ENCODE data around the gene ACTR3C. TPM values are rescaled to one million over a fixed set of nuclear protein-coding genes. Genes with fewer than 3 reads are reported as not detected.
"Not testable (repeated sequence)": the region's sequence is repeated elsewhere in the genome, so short reads cannot be mapped to it uniquely, and the experiment has no call there.

ACTR3C gene
- total RNA-seq, 1 donor from 2014 or later, result 5.3 TPM

DNA sequence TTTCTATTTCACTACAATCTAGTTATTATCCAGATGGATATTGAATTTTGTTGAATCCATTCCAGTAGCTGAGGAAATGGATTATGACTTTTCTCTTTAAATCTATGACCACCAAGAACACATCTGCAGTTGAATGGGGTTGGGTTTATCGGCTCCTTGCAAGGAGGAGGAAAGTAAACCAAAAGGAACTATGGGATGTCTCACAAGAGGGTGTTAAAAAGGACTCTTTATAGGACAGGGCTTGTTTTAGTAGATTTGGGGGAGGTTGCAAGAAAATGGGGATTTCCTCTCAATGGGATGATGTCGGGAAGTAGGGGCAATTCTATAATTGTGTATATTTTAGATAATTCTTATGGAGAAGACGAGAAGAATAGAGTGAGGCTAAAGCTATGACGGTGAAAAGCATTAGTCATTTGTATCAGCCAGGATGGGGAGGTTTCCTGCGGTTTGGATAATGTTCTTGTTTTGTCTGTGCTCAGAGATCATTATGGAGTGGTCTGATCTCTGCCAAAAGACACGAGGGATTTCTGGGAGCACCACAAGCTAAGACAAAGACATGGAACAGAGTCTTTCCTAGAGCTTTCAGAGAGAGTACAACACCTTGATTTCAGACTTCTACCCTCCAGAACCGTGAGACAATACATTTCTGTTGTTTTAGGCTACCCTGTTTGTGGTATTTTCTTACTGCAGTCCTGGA lies 5.4 kb downstream of the ACTR3C start:
- FAIRE-seq (no peak), DNase-seq (ENCODE audit: low spot score in 2 of 2) (no peak)

DNA sequence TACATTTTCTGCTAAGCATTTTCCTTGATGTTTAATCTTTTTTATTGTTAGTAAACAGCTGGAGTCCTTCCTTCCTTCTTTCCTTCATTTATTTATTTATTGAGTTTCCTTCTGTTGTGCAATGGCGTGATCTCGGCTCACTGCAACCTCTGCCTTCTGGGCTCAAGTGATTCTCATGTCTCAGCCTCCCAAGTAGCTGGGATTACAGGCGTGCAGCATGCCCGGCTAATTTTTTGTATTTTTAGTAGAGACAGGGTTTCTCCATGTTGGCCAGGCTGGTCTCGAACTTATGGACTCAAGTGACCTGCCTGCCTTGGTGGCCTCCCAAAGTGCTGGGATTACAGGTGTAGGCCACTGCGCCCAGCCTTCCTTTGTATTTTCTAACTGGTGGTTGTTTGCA lies 6.4 kb downstream of the ACTR3C start:
- FAIRE-seq; DNase-seq (ENCODE audit: low spot score in 2 of 2): not testable (repeated sequence)

DNA sequence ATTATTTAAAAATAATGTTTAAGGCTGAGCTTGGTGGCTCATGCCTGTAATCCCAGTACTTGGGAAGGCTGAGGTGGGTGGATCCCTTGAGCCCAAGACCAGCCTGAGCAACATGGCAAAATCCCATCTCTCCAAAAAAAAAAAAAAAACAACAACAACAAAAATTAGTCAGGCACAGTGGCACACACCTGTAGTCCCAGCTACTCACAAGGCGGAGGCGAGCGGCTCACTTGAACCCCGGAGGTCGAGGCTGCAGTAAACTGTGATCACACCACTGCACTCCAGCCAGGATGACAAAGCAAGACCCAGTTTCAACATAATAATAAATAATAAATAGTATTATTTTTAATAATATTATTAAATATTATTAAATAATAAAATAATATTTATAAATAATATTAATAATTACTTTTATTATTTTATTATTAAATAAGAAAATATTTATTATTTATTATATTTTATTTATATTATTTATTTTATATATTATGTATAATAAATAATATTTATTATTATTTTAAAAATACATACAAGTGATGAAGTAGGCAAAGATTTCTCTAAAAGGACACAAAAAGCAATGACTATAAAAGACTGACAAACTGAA lies 8.6 kb downstream of the ACTR3C start:
- DNase-seq (ENCODE audit: low spot score in 2 of 2), result no peak
- peak; percentile 72 for FAIRE-seq

DNA sequence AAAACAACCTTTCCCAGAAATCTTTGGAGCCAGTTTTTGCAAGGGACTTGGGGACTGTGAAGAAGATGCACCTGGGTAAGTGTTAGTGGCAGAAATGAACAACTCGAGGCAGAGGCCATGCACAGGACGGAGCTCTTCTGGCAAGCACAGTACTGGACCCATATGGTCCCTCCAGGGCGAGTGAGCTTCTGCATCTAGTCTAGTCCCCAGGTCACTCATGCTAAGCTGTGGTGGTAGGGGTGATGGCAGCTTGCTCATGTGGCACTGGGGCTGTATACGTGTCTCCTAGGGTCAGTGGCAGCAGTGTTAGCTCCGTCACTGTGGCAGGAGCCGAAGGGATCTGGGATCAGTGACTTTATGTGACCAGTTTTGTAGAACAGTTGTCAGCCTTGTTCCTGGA lies 9.5 kb downstream of the ACTR3C start:
- FAIRE-seq, result no peak
- no peak for DNase-seq (ENCODE audit: low spot score in 2 of 2)

DNA sequence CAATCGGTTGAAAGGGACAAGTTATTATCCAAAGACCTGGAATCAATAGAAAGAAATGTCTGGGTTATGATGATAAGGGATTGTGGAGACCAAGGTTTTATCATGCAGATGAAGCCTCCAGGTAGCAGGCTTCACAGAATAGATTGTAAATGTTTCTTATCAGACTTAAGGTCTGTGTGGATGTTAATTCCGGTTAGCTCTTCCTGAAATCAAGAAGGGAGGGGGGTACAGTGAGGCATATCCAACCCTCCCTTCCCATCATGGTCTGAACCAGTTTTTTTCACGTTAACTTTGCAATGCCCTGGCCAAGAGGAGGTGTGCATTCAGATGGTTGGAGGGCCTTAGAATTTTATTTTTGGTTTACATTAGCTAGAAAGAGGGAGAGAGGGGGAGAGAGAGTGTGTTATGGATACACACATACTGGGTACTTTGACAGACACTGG lies 10.0 kb downstream of the ACTR3C start:
- DNase-seq (ENCODE audit: low spot score in 2 of 2) (no peak), FAIRE-seq (no peak)

DNA sequence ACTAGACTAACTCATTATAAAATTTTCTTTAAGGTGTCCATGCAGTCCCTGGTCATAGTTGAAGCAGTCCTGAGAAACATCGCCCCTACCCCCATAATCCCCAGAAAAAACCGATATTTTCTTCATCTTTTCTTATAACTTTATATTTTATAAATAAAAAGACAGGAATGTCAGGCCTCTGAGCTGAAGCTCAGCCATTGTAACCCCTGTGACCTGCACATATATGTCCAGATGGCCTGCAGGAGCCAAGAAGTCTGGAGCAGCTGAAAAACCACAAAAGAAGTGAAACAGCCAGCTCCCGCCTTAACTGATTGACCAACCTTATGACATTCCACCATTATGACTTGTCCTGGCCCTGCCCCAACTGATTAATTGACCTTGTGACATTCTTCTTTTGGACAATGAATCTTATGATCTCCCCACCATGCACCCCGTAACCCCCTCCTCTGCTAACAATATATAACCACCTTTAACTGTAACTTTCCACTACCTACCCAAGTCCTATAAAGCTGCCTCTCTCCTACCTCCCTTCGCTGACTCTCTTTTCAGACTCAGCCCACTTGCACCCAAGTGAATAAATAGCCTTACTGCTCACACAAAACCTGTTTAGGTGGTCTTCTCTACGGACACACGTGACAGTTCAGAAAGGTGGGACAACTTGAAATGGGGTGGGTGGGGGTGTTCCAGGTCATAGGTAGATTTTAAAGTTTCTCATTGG lies 10.5 kb downstream of the ACTR3C start:
- FAIRE-seq; DNase-seq (ENCODE audit: low spot score in 2 of 2): not testable (repeated sequence)

DNA sequence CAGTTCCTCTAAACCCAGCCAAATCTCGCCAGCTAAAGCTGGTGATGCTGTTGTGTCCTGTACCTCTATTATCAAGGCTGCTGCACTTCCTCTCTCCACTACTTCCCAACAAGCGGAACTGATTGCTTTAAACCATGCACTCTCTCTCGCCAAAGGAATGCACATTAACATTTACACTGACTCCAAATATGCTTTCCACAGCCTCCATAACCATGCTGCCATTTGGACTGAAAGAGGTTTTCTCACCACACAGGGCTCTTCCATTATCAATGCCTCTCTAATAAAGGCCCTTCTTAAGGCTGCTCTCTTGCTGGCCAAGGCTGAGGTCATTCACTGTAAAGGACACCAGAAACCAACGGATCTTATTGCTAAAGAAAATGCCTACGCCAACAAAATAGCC lies 11.6 kb downstream of the ACTR3C start:
- no peak for DNase-seq (ENCODE audit: low spot score in 2 of 2)
- no peak for FAIRE-seq

DNA sequence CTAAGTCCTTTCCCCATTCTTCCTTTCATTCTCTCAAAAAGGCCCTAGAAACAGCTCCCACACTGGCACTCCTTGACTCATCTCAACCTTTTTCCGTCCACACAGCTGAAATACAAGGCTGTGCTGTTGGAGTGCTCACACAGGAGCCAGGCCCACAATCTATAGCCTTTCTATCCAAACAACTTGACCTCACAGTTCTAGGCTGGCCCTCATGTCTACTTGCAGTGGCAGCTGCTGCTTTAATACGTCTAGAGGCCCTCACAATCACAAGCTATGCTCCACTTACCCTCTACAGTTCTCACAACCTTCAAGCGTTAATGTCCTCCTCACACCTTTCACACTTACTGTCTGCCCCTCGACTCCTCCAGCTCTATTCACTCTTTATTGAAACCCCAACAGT lies 12.2 kb downstream of the ACTR3C start:
- DNase-seq (ENCODE audit: low spot score in 2 of 2) (no peak), FAIRE-seq (no peak)

DNA sequence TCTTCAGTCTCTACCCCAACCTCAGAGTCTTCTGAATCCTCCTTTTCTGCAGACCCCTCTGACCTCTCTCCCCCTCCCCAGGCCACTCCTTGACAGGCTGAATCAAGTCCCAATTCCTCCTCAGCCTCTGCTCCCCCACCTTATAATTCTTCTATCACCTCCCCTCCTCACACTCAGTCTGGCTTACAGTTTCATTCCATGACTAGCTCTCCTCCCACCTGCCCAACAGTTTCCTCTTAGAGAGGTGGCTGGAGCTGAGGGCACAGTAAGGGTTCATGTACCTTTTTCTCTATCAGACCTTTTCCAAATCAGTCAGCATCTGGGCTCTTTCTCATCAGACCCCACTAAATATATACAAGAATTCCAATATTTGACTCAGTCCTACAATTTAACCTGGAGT lies 14.8 kb downstream of the ACTR3C start:
- FAIRE-seq (no peak), DNase-seq (ENCODE audit: low spot score in 2 of 2) (no peak)

DNA sequence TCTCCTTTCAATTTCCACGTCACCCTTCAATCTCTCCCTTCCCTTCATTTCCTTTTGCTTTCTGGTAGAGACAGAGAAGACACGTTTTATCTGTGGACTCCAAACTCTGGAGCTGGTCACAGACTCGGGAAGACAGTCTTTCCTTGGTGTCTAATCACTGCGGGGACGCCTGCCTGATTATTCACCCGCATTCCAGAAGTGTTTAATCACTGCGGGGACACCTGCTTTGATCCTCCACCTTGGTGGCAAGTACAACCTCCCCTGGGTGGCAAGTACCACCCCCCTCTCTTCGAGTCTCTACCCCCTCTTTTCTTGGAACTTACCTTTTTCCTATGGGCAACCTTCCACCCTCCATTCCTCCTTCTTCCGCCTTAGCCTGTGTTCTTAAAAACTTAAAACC lies 15.4 kb downstream of the ACTR3C start:
- FAIRE-seq (no peak), DNase-seq (ENCODE audit: low spot score in 2 of 2) (no peak)

DNA sequence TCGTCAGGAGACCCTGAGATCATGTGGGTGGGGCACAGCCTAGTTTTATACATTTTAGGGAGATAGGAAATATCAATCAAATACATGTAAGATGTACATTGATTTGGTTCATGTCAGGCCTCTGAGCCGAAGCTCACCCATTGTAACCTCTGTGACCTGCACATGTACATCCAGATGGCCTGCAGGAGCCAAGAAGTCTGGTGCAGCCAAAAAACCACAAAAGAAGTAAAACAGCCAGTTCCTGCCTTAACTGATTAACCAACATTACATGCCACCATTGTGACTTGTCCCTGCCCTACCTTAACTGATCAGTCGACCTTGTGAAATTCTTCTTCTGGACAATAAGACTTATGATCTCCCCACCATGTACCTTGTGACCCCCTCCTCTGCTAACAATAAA lies 16.2 kb downstream of the ACTR3C start:
- DNase-seq (ENCODE audit: low spot score in 2 of 2) (no peak), FAIRE-seq (no peak)

DNA sequence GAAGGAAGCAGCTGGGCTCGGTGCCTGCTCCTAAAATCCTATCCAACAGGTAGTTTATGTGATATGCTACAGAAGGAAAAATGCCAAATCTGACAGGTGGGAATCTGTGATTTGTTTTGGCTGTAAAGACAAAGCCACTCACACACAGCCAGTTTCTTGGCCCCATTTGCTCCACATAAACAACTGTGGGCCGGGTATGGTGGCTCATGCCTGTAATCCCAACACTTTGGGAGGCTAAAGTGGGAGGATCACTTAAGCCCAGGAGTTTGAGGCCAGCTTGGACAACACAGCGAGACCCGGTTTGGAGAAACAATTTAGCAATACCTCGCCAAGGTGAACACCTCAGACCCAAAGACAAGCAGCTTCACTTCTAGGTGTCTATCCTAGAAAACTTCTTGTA lies 17.0 kb downstream of the ACTR3C start:
- not testable (repeated sequence) for FAIRE-seq; DNase-seq (ENCODE audit: low spot score in 2 of 2)

DNA sequence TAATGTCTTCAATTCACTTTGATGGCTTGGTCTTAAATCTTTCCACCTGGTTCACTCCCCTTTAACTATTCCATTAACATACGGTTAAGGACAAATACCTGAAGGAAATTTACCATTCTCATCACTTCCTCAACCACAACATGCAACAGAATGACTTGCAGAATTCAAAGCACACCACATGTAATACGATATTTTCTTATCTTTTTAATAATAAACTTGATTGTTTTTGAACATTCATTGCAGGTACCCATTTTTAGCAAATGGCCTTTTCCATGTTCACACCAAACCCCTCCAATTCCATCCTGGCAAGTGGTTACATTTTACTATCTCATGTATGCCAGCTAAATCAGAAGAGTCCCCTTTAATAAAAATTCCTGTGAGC lies 17.5 kb downstream of the ACTR3C start:
- FAIRE-seq; DNase-seq (ENCODE audit: low spot score in 2 of 2): not testable (repeated sequence)

DNA sequence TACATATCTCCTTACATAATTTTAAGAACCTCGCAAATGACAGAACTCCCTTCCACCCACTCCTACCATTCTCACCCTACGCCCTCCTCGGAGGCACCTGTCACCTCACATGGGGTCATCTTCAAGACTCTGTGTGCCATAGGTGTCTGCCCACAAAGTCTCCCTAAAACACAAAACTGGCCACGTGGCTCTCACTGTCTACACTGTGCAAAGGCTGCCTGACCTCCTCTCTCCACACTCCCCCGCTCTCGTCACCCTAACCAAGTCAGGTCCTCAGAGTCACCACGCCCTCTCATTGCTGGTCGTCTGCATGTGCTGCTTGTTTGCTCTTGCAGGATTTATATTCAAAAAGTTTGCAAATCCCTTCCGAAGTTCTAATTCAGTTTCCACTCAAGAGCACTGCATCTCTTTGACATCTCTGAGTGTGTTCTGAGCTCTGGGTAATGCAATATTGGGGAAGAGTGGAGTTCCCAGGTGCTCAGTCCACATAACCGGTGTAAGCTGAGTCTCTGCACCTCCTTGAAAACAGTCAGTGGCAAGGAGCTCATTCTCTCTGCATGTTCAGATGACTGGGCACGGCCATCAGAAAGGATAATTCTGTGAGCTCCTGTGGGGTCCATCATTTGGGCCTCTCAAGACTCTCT lies 18.0 kb downstream of the ACTR3C start:
- not testable (repeated sequence) for DNase-seq (ENCODE audit: low spot score in 2 of 2); FAIRE-seq

DNA sequence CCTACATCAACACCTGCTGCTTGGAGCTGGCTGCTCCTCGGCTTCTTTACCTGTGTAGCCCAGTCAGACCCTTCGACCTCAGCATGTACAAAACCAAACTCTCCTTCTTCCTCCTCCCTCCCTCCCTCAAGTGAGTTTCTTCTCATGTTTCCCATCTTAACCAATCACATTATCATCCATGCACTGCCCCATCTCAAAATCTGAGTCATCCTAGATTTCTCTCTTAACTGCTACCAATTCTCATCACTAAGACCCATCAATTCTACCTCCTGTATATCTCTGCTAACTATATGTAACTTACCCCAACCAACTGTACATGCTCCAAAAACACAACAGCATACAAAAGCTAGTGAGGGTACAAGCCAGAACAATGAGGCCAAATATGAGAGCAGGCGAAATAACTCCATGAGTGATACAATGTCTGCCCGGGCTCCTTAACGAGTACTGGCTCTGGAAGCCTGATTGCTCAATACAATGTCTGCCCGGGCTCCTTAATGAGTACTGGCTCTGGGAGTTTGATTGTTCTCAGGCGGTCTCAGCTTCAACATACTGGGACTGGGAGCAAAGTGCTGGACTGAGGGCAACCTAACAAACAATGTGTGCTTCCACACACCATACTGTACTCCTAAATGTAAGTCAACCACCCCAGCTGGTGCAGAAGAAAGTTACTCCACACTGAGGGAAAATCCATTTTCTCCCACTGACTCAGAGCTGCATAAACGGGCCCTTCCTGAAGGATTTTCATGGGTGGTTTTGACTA lies 18.7 kb downstream of the ACTR3C start:
- FAIRE-seq; DNase-seq (ENCODE audit: low spot score in 2 of 2): not testable (repeated sequence)

DNA sequence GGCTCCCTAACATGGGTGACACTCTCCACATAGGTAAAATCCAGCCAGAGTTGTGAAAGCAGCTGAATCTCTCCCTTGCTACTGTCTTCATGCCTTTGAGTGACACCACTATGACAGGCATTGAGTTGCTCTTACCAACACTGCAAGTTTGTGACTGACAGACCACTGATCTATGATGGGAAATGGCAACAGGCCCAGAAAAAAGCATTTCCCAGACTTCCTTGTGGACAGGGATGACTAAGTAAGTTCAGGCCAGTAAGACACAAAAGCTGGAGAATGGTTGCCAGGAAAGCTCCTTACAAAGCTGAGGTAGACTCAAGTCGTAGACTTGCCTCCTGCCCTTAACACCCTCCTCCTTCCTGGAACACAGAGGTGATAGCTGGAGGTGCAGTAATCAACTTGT lies 20.4 kb downstream of the ACTR3C start:
- FAIRE-seq; DNase-seq (ENCODE audit: low spot score in 2 of 2): not testable (repeated sequence)

DNA sequence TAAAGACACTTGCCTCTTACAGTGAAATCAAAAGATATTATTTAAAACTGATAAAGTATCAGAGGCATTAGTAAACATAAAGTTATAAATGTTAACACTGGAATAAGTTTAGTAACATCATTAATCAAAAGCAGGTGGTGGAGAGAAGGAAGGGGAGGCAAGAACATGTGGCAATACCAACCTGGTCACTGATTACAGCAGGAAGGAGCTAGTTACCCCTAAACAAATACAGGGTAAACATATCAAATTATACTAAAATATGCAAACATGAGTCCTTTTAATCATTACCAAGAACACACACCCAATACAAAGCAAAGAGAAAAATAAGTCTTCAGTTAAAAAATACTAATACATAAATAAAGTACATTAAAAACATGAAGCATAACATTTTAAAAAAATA lies 25.4 kb downstream of the ACTR3C start:
- FAIRE-seq; DNase-seq (ENCODE audit: low spot score in 2 of 2): not testable (repeated sequence)

DNA sequence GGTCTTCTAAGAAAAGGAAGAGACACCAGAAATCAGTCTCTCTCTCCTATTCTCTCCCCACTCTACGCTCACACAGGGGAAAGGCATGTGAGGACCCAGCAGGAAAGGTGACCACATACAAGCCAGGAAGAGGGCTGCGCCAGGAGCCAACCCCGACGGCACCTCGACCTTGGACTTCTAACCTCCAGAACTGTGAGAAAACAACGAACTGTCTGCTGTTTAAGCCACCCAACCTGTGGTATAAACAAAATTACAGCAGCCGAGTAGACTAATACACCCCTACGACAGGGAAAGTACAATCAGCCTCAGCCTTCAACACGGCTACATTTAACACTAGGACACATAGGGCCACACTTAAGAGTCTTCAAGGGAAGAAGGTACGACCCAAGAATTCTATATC lies 26.5 kb downstream of the ACTR3C start:
- not testable (repeated sequence) for FAIRE-seq; DNase-seq (ENCODE audit: low spot score in 2 of 2)

DNA sequence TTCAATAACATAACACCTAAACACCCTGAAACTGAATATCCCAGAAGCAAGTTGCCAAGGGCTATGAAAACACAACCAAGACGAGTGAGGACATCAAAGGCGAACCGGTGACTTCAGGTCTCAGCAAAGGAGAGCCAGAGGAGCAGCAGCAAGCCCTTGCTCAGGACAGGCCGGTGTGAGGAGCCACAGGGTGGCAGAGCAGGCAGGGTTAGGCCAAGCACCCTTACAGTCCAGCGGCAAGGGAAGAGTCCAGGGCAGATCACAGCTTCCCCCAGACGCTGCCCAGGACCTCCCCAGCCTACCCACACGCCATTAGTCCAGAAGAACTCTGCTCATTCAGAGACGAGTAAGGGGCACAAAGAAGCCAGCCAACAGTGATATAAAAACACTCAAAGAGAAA lies 27.7 kb downstream of the ACTR3C start:
- not testable (repeated sequence) for DNase-seq (ENCODE audit: low spot score in 2 of 2); FAIRE-seq

DNA sequence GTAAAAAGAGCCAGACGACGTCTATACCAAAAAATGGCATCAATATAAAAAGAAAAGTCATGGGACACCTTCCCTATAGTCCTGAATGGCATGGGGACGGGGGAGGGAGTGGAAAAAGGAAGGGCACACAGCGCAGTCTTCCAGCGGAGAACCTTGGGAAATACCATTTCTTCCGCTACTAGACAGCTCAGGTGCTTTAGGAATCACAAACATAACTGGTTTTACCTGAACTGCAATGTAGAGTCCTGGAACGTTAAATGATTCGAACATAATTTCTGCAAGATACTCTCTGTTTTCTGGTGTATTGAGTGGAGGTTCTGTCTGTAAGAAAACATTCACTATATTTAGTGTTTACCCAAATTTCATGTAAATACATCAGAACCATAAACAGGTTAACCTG lies 28.3 kb downstream of the ACTR3C start:
- DNase-seq (ENCODE audit: low spot score in 2 of 2); FAIRE-seq: not testable (repeated sequence)
